GM12878 (cell line): ENCODE results near the gene DGKA. TPM values are rescaled to one million over a fixed set of nuclear protein-coding genes. Genes with fewer than 3 reads are reported as not detected.

Experiments used
- CBX3 ChIP-seq: fragments of 200-600 bp; sonication (generic); IDR thresholded peaks from 2 replicates; pipeline ENCODE4 v1.6.1; 2016; ENCODE audit warnings: low read depth, borderline replicate concordance
- E4F1 ChIP-seq: fragments of 450-650 bp; IDR thresholded peaks from 2 replicates; pipeline ENCODE4 v1.6.1; 2018; ENCODE audit warnings: borderline replicate concordance, mild to moderate bottlenecking; ENCODE audit not compliant: partially characterized antibody
- EED ChIP-seq: sonication (generic); IDR thresholded peaks from 2 replicates; pipeline ENCODE4 v1.6.1; 2016; ENCODE audit warnings: antibody characterized with exemption, low read depth
- ELK1 ChIP-seq: IDR thresholded peaks from 2 replicates; pipeline ENCODE4 v1.6.1; 2012; ENCODE audit warnings: low read depth, low read length, improper control_type of control experiment
- HCFC1 ChIP-seq: fragments of 150-350 bp; IDR thresholded peaks from 2 replicates; pipeline ENCODE4 v1.6.1; 2014; ENCODE audit warnings: low read length
- NFYA ChIP-seq: IDR thresholded peaks from 2 replicates; pipeline ENCODE4 v1.6.1; 2011; ENCODE audit warnings: low read depth, mild to moderate bottlenecking, low read length, improper control_type of control experiment, borderline replicate concordance
- NFYB ChIP-seq: IDR thresholded peaks from 2 replicates; pipeline ENCODE4 v1.6.1; 2011; ENCODE audit warnings: low read depth, mild to moderate bottlenecking, low read length, improper control_type of control experiment, moderate library complexity; ENCODE audit not compliant: insufficient read depth
- RB1 ChIP-seq: fragments of 450-650 bp; formaldehyde crosslinking; IDR thresholded peaks from 2 replicates; pipeline ENCODE4 v1.6.1; 2017; ENCODE audit warnings: mild to moderate bottlenecking, borderline replicate concordance
- SMAD1 ChIP-seq: fragments of 450-650 bp; IDR thresholded peaks from 2 replicates; pipeline ENCODE4 v1.6.1; 2018; ENCODE audit warnings: mild to moderate bottlenecking, low read depth; ENCODE audit not compliant: partially characterized antibody
- TBL1XR1 ChIP-seq: IDR thresholded peaks from 2 replicates; pipeline ENCODE4 v1.6.1; 2012; ENCODE audit warnings: low read depth, low read length, improper control_type of control experiment
- TCF12 ChIP-seq: IDR thresholded peaks from 2 replicates; pipeline ENCODE4 v1.6.1; 2011; ENCODE audit warnings: low read depth, mild to moderate bottlenecking, low read length
- TCF7 ChIP-seq: IDR thresholded peaks from 2 replicates; pipeline ENCODE4 v1.6.1; 2014; ENCODE audit warnings: antibody characterized with exemption, borderline replicate concordance
- YY1 ChIP-seq: IDR thresholded peaks from 2 replicates; pipeline ENCODE4 v1.6.1; 2011; ENCODE audit warnings: low read depth, mild to moderate bottlenecking, low read length
- polyA plus RNA-seq, 11 experiments: library from polyadenylated mRNA; depleted of rRNA in 4 of 11; unstranded in 6 of 11; stranded (reverse) in 5 of 11; fragments of >200 nt; fragmentation: Nextera tagmentation in 4 of 11; fragmentation: Illumina TruSeq in 1 of 11; extraction: Ambion mirVana in 4 of 11; extraction: Trizol in 1 of 11; gene quantifications; 1 replicate in 1 of 11; 2 replicates in 10 of 11; pipeline versions ENCODE4 v1.2.1 to v1.2.3, GENCODE V29; 2011 to 2016; ENCODE audit warnings: inconsistent platforms in 2 of 11, missing spikeins in 2 of 11, low read depth in 1 of 11
- total RNA-seq, 4 experiments: library from RNA; depleted of rRNA in 3 of 4; stranded (reverse); fragments of >200 nt in 3 of 4; fragmentation: Illumina TruSeq in 1 of 4; extraction: Trizol in 1 of 4; gene quantifications; 2 replicates each; pipeline versions ENCODE4 v1.2.1 to v1.2.3, GENCODE V29; 2013 to 2021
- TF ChIP-seq, protein P1 (sequence below): IDR thresholded peaks from 2 replicates; pipeline ENCODE4 v1.6.1; 2012; ENCODE audit warnings: improper control_type of control experiment, low read depth, low read length; ENCODE audit not compliant: insufficient replicate concordance
- TF ChIP-seq, protein P2 (sequence below): fragments of 450-650 bp; IDR thresholded peaks from 2 replicates; pipeline ENCODE4 v1.6.1; 2017; ENCODE audit warnings: mild to moderate bottlenecking, low read depth, inconsistent platforms; ENCODE audit not compliant: poor library complexity, severe bottlenecking
- TF ChIP-seq, protein P3 (sequence below): fragments of 450-650 bp; formaldehyde crosslinking; IDR thresholded peaks from 2 replicates; pipeline ENCODE4 v1.5.0; 2022; ENCODE audit warnings: mild to moderate bottlenecking, missing genetic modification characterization

The DGKA gene
- total and polyA plus RNA-seq, 10 of the 15 experiments (the other 5 are each of a cell fraction or from before 2014, with no cell fraction given), result 14.0 to 65.5 (median 37.1) TPM

- TF ChIP-seq TBL1XR1 (no peak), E4F1 (no peak), YY1 (no peak), TCF7 (no peak), HCFC1 (no peak), TCF12 (0 out of 2 replicates have a peak, but pooled peaks have one; percentile 18), SMAD1 (peak; percentile 27), CBX3 (no peak), NFYB (no peak), RB1 (peak; percentile 61; the same call in 1 of the 2 replicates), NFYA (no peak), ELK1 (no peak), EED (no peak)
- TF ChIP-seq, protein P1, sequence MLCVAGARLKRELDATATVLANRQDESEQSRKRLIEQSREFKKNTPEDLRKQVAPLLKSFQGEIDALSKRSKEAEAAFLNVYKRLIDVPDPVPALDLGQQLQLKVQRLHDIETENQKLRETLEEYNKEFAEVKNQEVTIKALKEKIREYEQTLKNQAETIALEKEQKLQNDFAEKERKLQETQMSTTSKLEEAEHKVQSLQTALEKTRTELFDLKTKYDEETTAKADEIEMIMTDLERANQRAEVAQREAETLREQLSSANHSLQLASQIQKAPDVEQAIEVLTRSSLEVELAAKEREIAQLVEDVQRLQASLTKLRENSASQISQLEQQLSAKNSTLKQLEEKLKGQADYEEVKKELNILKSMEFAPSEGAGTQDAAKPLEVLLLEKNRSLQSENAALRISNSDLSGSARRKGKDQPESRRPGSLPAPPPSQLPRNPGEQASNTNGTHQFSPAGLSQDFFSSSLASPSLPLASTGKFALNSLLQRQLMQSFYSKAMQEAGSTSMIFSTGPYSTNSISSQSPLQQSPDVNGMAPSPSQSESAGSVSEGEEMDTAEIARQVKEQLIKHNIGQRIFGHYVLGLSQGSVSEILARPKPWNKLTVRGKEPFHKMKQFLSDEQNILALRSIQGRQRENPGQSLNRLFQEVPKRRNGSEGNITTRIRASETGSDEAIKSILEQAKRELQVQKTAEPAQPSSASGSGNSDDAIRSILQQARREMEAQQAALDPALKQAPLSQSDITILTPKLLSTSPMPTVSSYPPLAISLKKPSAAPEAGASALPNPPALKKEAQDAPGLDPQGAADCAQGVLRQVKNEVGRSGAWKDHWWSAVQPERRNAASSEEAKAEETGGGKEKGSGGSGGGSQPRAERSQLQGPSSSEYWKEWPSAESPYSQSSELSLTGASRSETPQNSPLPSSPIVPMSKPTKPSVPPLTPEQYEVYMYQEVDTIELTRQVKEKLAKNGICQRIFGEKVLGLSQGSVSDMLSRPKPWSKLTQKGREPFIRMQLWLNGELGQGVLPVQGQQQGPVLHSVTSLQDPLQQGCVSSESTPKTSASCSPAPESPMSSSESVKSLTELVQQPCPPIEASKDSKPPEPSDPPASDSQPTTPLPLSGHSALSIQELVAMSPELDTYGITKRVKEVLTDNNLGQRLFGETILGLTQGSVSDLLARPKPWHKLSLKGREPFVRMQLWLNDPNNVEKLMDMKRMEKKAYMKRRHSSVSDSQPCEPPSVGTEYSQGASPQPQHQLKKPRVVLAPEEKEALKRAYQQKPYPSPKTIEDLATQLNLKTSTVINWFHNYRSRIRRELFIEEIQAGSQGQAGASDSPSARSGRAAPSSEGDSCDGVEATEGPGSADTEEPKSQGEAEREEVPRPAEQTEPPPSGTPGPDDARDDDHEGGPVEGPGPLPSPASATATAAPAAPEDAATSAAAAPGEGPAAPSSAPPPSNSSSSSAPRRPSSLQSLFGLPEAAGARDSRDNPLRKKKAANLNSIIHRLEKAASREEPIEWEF, result no peak
- TF ChIP-seq, protein P2, sequence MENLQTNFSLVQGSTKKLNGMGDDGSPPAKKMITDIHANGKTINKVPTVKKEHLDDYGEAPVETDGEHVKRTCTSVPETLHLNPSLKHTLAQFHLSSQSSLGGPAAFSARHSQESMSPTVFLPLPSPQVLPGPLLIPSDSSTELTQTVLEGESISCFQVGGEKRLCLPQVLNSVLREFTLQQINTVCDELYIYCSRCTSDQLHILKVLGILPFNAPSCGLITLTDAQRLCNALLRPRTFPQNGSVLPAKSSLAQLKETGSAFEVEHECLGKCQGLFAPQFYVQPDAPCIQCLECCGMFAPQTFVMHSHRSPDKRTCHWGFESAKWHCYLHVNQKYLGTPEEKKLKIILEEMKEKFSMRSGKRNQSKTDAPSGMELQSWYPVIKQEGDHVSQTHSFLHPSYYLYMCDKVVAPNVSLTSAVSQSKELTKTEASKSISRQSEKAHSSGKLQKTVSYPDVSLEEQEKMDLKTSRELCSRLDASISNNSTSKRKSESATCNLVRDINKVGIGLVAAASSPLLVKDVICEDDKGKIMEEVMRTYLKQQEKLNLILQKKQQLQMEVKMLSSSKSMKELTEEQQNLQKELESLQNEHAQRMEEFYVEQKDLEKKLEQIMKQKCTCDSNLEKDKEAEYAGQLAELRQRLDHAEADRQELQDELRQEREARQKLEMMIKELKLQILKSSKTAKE, result peak; percentile 31
- TF ChIP-seq, protein P3, sequence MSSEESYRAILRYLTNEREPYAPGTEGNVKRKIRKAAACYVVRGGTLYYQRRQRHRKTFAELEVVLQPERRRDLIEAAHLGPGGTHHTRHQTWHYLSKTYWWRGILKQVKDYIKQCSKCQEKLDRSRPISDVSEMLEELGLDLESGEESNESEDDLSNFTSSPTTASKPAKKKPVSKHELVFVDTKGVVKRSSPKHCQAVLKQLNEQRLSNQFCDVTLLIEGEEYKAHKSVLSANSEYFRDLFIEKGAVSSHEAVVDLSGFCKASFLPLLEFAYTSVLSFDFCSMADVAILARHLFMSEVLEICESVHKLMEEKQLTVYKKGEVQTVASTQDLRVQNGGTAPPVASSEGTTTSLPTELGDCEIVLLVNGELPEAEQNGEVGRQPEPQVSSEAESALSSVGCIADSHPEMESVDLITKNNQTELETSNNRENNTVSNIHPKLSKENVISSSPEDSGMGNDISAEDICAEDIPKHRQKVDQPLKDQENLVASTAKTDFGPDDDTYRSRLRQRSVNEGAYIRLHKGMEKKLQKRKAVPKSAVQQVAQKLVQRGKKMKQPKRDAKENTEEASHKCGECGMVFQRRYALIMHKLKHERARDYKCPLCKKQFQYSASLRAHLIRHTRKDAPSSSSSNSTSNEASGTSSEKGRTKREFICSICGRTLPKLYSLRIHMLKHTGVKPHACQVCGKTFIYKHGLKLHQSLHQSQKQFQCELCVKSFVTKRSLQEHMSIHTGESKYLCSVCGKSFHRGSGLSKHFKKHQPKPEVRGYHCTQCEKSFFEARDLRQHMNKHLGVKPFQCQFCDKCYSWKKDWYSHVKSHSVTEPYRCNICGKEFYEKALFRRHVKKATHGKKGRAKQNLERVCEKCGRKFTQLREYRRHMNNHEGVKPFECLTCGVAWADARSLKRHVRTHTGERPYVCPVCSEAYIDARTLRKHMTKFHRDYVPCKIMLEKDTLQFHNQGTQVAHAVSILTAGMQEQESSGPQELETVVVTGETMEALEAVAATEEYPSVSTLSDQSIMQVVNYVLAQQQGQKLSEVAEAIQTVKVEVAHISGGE (CRISPR knock-in tag), result no peak
Observed at GRCh38 chr12:55932551-55932910, 1.6 kb downstream of the DGKA start (continued).
